DND-41 (cell line): ENCODE data around the gene ADD2.

Experiments
- ATAC-seq: fragments of 200-7000 bp; cut with Tn5 transposase; 3 replicates; pipeline ENCODE4 v1.9.1; 2021; ENCODE audit warnings: low read depth; ENCODE audit not compliant: insufficient read depth
- DNase-seq: peaks from one replicate; pipeline ENCODE4 v3.0.0-alpha.2; 2020
- H2AFZ ChIP-seq: 2 replicates; pipeline ENCODE4 v1.6.0; 2012; ENCODE audit warnings: low read depth, low read length
- H3K27ac ChIP-seq: 2 replicates; pipeline ENCODE4 v1.5.1; 2012; ENCODE audit warnings: low read length, inconsistent platforms
- H3K27me3 ChIP-seq: fragments of 200-600 bp; sonication (generic); 2 replicates; pipeline ENCODE4 v1.6.0; 2012; ENCODE audit warnings: low read length, mild to moderate bottlenecking, inconsistent platforms; ENCODE audit not compliant: insufficient read depth, poor library complexity
- H3K36me3 ChIP-seq: 2 replicates; pipeline ENCODE4 v1.5.1; 2012; ENCODE audit warnings: low read length, inconsistent platforms; ENCODE audit not compliant: insufficient read depth
- H3K4me1 ChIP-seq: 2 replicates; pipeline ENCODE4 v1.5.1; 2012; ENCODE audit warnings: mild to moderate bottlenecking, low read length; ENCODE audit not compliant: insufficient read depth
- H3K4me2 ChIP-seq: 2 replicates; pipeline ENCODE4 v1.6.0; 2012; ENCODE audit warnings: mild to moderate bottlenecking, moderate library complexity, low read length, inconsistent platforms; ENCODE audit not compliant: insufficient read depth
- H3K4me3 ChIP-seq, 2 experiments: fragments of 200-600 bp in 1 of 2; shearing (Covaris generic) in 1 of 2; 2 replicates each; pipeline ENCODE4 v1.5.1; 2012 to 2016; ENCODE audit warnings: inconsistent platforms in 2 of 2, low read length in 2 of 2, mild to moderate bottlenecking in 2 of 2, low read depth in 1 of 2, moderate library complexity in 1 of 2
- H3K79me2 ChIP-seq: 2 replicates; pipeline ENCODE4 v1.6.0; 2012; ENCODE audit warnings: low read length, inconsistent platforms; ENCODE audit not compliant: insufficient read depth
- H3K9ac ChIP-seq: 2 replicates; pipeline ENCODE4 v1.6.0; 2012; ENCODE audit warnings: low read depth, mild to moderate bottlenecking, inconsistent platforms, low read length, moderate library complexity
- H3K9me3 ChIP-seq: 2 replicates; pipeline ENCODE4 v1.5.1; 2012; ENCODE audit warnings: low read length, moderate library complexity, mild to moderate bottlenecking, inconsistent platforms; ENCODE audit not compliant: insufficient read depth, severe bottlenecking
- H4K20me1 ChIP-seq: 2 replicates; pipeline ENCODE4 v1.6.0; 2012; ENCODE audit warnings: low read length; ENCODE audit not compliant: insufficient read depth
- CTCF ChIP-seq: IDR thresholded peaks from 2 replicates; pipeline ENCODE4 v1.5.1; 2012; ENCODE audit warnings: borderline replicate concordance, low read length, moderate library complexity, mild to moderate bottlenecking; ENCODE audit not compliant: poor library complexity, severe bottlenecking; ENCODE audit errors: extremely low read depth
- EZH2 ChIP-seq: IDR thresholded peaks from 3 replicates; pipeline ENCODE4 v1.6.1; 2012; ENCODE audit warnings: borderline replicate concordance, low read depth, mild to moderate bottlenecking, moderate library complexity, low read length, inconsistent platforms; ENCODE audit not compliant: severe bottlenecking

The ADD2 gene

GRCh38 chr2:70691497-70692140, 76.4 kb downstream of the ADD2 start:
- Histone ChIP-seq H3K9me3 (no peaks in the 10 kb centered on the region), H2AFZ (no peak overlapping the region), H3K27me3 (peaks cover 33% of the 10 kb centered on the region), H4K20me1 (no peaks in the 10 kb centered on the region), H3K9ac (no peak overlapping the region), H3K36me3 (no peaks in the 10 kb centered on the region), H3K79me2 (no peaks in the 10 kb centered on the region), H3K4me1 (no peaks in the 10 kb centered on the region), H3K4me3 (no peak overlapping the region), H3K4me2 (no peak overlapping the region), H3K27ac (no peak overlapping the region)
- TF ChIP-seq CTCF (no peak), EZH2 (no peak)
- no peak for ATAC-seq
- no peak for DNase-seq

GRCh38 chr2:70690846-70691245, 77.2 kb downstream of the ADD2 start:
- DNase-seq, result no peak

GRCh38 chr2:70688427-70688826, 79.6 kb downstream of the ADD2 start:
- no peak overlapping the region for H2AFZ ChIP-seq
- H3K4me2 ChIP-seq, result no peak overlapping the region
- no peaks in the 10 kb centered on the region for H4K20me1 ChIP-seq
- no peaks in the 10 kb centered on the region for H3K9me3 ChIP-seq
- H3K36me3 ChIP-seq, result no peaks in the 10 kb centered on the region
- ATAC-seq, result no peak
- DNase-seq, result no peak
- TF ChIP-seq EZH2 (no peak), CTCF (no peak)
- no peak overlapping the region for H3K4me3 ChIP-seq
- H3K27ac ChIP-seq, result no peak overlapping the region
- H3K79me2 ChIP-seq, result no peaks in the 10 kb centered on the region
- H3K9ac ChIP-seq, result no peak overlapping the region
- no peaks in the 10 kb centered on the region for H3K4me1 ChIP-seq
- H3K27me3 ChIP-seq, result peaks cover 28% of the 10 kb centered on the region

More at GRCh38 chr2:70690846-70691245, 77.2 kb downstream of the ADD2 start:
- peaks cover 34% of the 10 kb centered on the region for H3K27me3 ChIP-seq
- no peak overlapping the region for H2AFZ ChIP-seq
- no peak overlapping the region for H3K4me2 ChIP-seq
- TF ChIP-seq CTCF, result no peak
- no peak for TF ChIP-seq EZH2
- ATAC-seq, result no peak
- H3K79me2 ChIP-seq, result no peaks in the 10 kb centered on the region
- H3K36me3 ChIP-seq, result no peaks in the 10 kb centered on the region
- H3K4me1 ChIP-seq, result no peaks in the 10 kb centered on the region
- H3K9me3 ChIP-seq, result no peaks in the 10 kb centered on the region
- H4K20me1 ChIP-seq, result no peaks in the 10 kb centered on the region
- H3K27ac ChIP-seq, result no peak overlapping the region
- no peak overlapping the region for H3K4me3 ChIP-seq
- H3K9ac ChIP-seq, result no peak overlapping the region
